Stimulated activated CD8-positive, alpha-beta memory T cell treated with anti-CD3 and anti-CD28 coated beads, Interleukin-7, amount 100 ng/mL, for 1 hour (primary cell): Measurements from ENCODE around the gene RGS8.
"Not testable (repeated sequence)": the region's sequence is repeated elsewhere in the genome, so short reads cannot be mapped to it uniquely, and the experiment has no call there.

Experiments used
- DNase-seq, 2 donors: peaks; one replicate each; pipeline ENCODE4 v3.0.0-alpha.2; 2020; ENCODE audit warnings: low read depth in 2 of 2

Gene RGS8

GRCh38 chr1:182702826-182703524 is 18.6 kb upstream of the RGS8 start:
- DNase-seq, result no peak

- DNase-seq, result no peak
Observed at GRCh38 chr1:182700351-182700709, 15.9 kb upstream of the RGS8 start.

- DNase-seq, result no peak
Observed at GRCh38 chr1:182699393-182700350, 15.3 kb upstream of the RGS8 start.

- no peak for DNase-seq
Observed at GRCh38 chr1:182698971-182699370, 14.6 kb upstream of the RGS8 start.

GRCh38 chr1:182693139-182693538 is 8.8 kb upstream of the RGS8 start:
- not testable (repeated sequence) for DNase-seq

GRCh38 chr1:182690886-182691443 is 6.6 kb upstream of the RGS8 start:
- DNase-seq, result no peak

GRCh38 chr1:182688436-182689205 is 4.2 kb upstream of the RGS8 start:
- DNase-seq, result no peak

GRCh38 chr1:182687361-182687760 is 3.0 kb upstream of the RGS8 start:
- no peak for DNase-seq

GRCh38 chr1:182686446-182686845 is 2.1 kb upstream of the RGS8 start:
- no peak for DNase-seq

GRCh38 chr1:182685215-182685614 is 828 bp upstream of the RGS8 start:
- no peak for DNase-seq

GRCh38 chr1:182682898-182683501 is 1.4 kb downstream of the RGS8 start:
- no peak for DNase-seq

- no peak for DNase-seq
Observed at GRCh38 chr1:182682406-182682805, 2.0 kb downstream of the RGS8 start.

GRCh38 chr1:182681568-182681912 is 2.8 kb downstream of the RGS8 start:
- no peak for DNase-seq

GRCh38 chr1:182680901-182681567 is 3.4 kb downstream of the RGS8 start:
- DNase-seq, result no peak

GRCh38 chr1:182680408-182680807 is 4.0 kb downstream of the RGS8 start:
- DNase-seq, result no peak

GRCh38 chr1:182679684-182680083 is 4.7 kb downstream of the RGS8 start:
- DNase-seq, result no peak

GRCh38 chr1:182677397-182678098 is 6.8 kb downstream of the RGS8 start:
- no peak for DNase-seq

- DNase-seq, result no peak
Observed at GRCh38 chr1:182676274-182676673, 8.1 kb downstream of the RGS8 start.

- DNase-seq, result no peak
Observed at GRCh38 chr1:182674346-182675246, 9.8 kb downstream of the RGS8 start.

- DNase-seq, result no peak
Observed at GRCh38 chr1:182672487-182672836, 11.9 kb downstream of the RGS8 start.
